Measurements from ENCODE around the gene RAD51.

RAD51 gene

DNA sequence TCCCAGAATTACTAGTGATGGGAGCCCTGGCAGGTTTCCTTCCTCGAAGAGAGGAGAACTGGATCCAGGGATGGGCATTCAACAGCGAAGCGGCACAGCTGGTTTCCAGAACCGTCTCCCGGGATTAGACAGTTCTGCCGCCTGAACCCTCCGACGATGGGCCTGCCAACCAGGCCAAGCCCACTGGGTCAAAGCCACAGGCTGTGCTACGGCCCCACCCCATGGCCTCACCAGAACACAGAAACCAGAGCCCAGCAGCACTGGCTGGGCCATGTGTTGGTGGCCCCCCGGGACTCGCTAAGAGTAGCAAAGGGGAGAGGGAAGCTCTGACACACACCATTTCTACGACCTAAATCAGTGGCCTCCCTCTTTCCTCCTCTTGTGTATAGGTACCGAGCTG lies 77.0 kb downstream of the RAD51 start:
- no peak for TF ChIP-seq ZNF274 (IDR thresholded peaks at IDR 0.05; ENCODE audit: low read depth, low read length)
- no peak overlapping the region for H3K4me3 ChIP-seq (ENCODE audit: low read length)

DNA sequence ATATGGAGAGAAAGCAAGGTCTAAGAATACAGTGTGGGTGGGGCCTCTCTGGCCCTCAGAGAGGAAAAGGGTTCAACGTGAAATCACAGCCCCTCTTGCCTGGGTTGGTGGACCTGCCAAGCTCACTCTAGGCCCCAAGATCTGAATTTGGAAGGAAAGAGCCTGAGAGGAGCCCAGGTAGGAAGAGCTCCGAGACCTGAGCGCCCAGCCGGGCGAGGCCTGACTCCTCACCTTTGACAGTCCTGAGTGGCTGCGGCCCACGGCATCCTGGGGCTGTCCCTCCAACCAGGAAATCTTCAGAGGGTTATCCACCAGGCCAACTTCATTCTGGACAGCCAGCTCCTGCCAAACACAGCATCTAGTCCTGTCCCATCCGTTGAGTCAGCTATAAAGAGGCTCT lies 78.5 kb downstream of the RAD51 start:
- no peak overlapping the region for H3K4me3 ChIP-seq (ENCODE audit: low read length)
- TF ChIP-seq ZNF274 (IDR thresholded peaks at IDR 0.05; ENCODE audit: low read depth, low read length), result no peak

DNA sequence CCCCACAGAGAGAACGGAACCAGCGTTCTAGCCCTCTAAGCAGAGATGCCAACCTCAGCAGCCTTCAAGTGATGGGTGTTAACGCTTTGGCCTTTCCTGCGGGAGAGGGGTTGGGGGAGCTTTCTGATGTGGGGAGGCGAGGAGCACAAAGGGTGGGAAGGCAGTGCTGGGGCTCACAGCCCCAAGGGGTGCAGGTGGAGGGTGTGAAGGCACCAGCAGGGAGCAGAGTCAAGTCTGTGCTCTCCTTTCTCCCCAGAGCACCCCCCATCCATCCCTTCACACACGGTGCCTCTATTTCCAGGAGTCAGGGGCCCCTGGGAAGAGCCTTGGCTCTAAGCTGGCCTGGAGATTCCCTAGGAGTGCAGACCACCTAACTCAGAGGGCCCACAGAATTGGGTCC lies 78.9 kb downstream of the RAD51 start:
- no peak overlapping the region for H3K4me3 ChIP-seq (ENCODE audit: low read length)
- no peak for TF ChIP-seq ZNF274 (IDR thresholded peaks at IDR 0.05; ENCODE audit: low read depth, low read length)

GRCh38 chr15:40775007-40775406 lies 80.0 kb downstream of the RAD51 start:
- no peak overlapping the region for H3K4me3 ChIP-seq (ENCODE audit: low read length)
- no peak for TF ChIP-seq ZNF274 (IDR thresholded peaks at IDR 0.05; ENCODE audit: low read depth, low read length)

DNA sequence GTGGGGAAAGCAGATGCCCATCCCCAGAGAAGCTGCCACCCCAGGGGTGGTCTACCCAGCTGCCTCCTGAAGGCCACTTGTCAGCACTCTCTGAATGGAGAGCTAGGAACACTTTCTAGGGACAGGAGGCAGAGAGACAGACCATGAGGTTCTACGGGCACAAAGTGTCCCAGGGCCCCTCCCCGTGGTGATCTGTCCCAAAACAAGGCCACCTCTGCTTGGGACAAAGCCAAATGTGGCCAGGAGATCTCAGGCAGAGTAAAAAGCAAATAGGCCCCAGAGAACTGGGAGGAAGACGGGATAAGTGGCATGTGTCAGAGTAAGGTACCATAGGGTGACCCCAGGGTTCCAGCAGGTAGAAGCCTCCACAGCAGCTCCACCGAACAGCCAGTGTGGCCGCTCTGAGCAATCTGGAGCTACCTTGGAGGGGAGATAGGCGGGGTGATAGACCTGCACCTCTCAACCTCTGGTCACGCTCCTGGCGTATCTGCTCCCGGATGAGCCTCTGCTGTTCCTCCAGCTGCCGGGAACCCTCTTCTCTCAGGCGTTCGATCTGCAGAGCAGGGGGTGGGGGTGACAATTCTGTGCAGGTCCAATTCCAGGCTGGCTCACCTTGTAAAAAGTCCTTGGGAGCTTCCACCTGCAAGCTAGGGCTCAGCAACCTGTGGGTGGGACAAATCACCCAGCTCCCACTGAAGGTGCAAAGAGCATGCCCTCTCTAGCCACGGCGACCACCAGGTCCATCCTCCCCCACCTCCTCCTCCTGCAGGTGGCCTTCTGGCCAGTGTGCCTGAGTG lies 81.0 kb downstream of the RAD51 start:
- H3K4me3 ChIP-seq (ENCODE audit: low read length), result no peak overlapping the region
- no peak for TF ChIP-seq ZNF274 (IDR thresholded peaks at IDR 0.05; ENCODE audit: low read depth, low read length)

DNA sequence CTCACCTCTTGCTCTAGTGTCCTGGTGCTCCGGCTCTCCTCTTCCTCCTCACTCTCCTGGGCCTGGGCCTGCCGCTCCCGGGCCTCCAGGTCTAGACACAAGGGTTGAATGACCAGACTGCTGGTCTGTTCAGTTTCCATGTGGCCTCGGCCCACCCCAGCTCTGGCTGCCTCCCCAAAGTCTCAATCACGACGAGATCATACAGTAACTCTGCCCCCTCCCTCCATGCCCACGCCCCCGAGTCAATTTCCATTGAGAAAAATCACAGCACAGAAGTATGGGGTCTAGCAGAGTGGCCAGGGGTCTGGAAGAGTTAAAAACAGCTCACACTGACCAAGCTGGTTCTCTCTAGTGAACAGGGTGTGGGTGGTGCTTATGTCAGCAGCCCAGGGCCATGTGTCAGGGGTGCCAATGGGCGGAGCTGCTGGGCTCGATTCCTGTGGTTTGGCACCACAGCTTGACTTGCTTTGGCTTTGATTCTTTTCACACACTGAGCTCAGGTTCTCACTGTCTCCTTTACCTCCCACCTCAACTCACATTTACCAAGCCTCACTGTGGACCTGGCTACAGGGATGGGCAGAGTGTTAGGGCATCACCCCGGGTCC lies 81.7 kb downstream of the RAD51 start:
- H3K4me3 ChIP-seq (ENCODE audit: low read length), result no peak overlapping the region
- no peak for TF ChIP-seq ZNF274 (IDR thresholded peaks at IDR 0.05; ENCODE audit: low read depth, low read length)

All from GM08714 (cell line).